ENCODE measurements around the gene ZNF511. TPM values are rescaled to one million over a fixed set of nuclear protein-coding genes. Genes with fewer than 3 reads are reported as not detected.

ZNF511 gene
- total and polyA plus RNA-seq, 2 of the 4 experiments (the other 2 are of a cell fraction) = 13.6 to 32.6 TPM

DNA sequence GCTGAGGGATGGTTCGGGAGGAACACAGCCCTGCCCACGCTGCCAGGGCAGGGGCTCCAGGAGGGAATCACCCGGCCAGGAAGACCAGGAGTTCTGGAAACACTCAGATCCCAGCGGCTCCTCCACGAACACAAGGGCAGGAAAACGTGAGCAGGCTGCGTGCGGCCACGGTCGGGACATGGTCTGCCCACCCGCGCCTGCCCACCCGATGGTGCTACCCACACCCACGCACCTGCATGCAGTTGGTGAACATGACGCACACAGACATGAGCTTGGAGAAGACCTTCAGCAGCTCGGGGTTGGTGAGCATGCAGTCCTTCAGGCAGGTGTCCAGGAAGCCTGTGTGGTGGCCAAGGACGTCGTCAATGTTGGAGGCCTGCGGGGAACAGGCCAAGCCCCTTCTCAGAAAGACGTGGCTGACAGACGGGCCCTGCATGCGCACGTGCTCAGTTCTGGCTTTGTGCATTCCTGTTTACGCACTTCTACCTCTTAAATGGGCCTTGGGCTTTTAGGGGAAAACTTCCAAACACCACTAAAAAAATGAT lies 25.8 kb upstream of the ZNF511 start:
- H2AK5ac ChIP-seq (ENCODE audit: low read depth, low read length) = no peak overlapping the region
- POLR2A ChIA-PET (ENCODE audit: unreplicated experiment) = no interaction called here
- H3K14ac ChIP-seq (replicated peaks; ENCODE audit: low read depth, low read length) = no peak overlapping the region
- peaks cover 7% of the 10 kb centered on the region for H3K4me1 ChIP-seq (ENCODE audit: control insufficient read depth, insufficient read depth, low read length)
- H3K9me3 ChIP-seq (ENCODE audit: control insufficient read depth, insufficient read depth, low read length) = no peaks in the 10 kb centered on the region
- intact Hi-C loops (cut with micrococcal nuclease) (no loop called here), dilution Hi-C loops (cut with HindIII; ENCODE audit: low sequenced_read_pairs, unreplicated experiment) (no loop called here), in situ Hi-C loops (cut with MboI; ENCODE audit: low sequenced_read_pairs) (no loop called here)
- no peak for DNase-seq
- no peak overlapping the region for H3K9ac ChIP-seq (ENCODE audit: low read depth, low read length)
- H4K8ac ChIP-seq (ENCODE audit: low read depth in 2 of 2, low read length in 2 of 2) = no peak overlapping the region
- CTCF ChIA-PET = no interaction called here
- H3K27me3 ChIP-seq (ENCODE audit: control insufficient read depth, insufficient read depth, low read length) = no peaks in the 10 kb centered on the region
- no peak overlapping the region for H2BK120ac ChIP-seq (ENCODE audit: low read depth, low read length)
- H3K23ac ChIP-seq (ENCODE audit: low read depth, low read length) = no peak overlapping the region
- no peak overlapping the region for H3K18ac ChIP-seq (ENCODE audit: low read depth, low read length)
- peak overlapping the region; percentile 1 for H2AK9ac ChIP-seq (replicated peaks; ENCODE audit: low read depth, low read length, poor library complexity)
- peaks cover 68% of the 10 kb centered on the region for H3K36me3 ChIP-seq (ENCODE audit: control insufficient read depth, insufficient read depth, low read length)
- ATAC-seq (ENCODE audit: low read depth) = no peak
- H4K91ac ChIP-seq (ENCODE audit: insufficient read depth, low read depth, low read length) = no peak overlapping the region
- peaks cover 3 to 12% of the 10 kb centered on the region in 2 experiments; a peak in 3 of 4 replicates for H3K79me1 ChIP-seq (ENCODE audit: low read depth in 1 of 2, low read length in 2 of 2)
- H2BK20ac ChIP-seq (ENCODE audit: low read depth, low read length) = no peak overlapping the region
- TF ChIP-seq POLR2A (IDR thresholded peaks at IDR 0.05; ENCODE audit: low read depth, low read length) = no peak
- TF ChIP-seq BHLHE40 (IDR thresholded peaks at IDR 0.05; ENCODE audit: low read depth, low read length) = no peak
- TF ChIP-seq RCOR1 (IDR thresholded peaks at IDR 0.05; ENCODE audit: insufficient replicate concordance, low read length) = no peak
- TF ChIP-seq RAD21 (IDR thresholded peaks at IDR 0.05; ENCODE audit: low read length) = no peak
- TF ChIP-seq RFX5 (IDR thresholded peaks at IDR 0.05; ENCODE audit: low read depth, low read length) = no peak
- TF ChIP-seq SMC3 (IDR thresholded peaks at IDR 0.05; ENCODE audit: low read depth, low read length) = no peak
- no peak for TF ChIP-seq NFE2L2 (IDR thresholded peaks at IDR 0.05; ENCODE audit: low read depth, low read length)
- TF ChIP-seq FOS (IDR thresholded peaks at IDR 0.05; ENCODE audit: low read depth, low read length) = no peak
- TF ChIP-seq, protein P1, sequence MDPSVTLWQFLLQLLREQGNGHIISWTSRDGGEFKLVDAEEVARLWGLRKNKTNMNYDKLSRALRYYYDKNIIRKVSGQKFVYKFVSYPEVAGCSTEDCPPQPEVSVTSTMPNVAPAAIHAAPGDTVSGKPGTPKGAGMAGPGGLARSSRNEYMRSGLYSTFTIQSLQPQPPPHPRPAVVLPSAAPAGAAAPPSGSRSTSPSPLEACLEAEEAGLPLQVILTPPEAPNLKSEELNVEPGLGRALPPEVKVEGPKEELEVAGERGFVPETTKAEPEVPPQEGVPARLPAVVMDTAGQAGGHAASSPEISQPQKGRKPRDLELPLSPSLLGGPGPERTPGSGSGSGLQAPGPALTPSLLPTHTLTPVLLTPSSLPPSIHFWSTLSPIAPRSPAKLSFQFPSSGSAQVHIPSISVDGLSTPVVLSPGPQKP (IDR thresholded peaks at IDR 0.05; ENCODE audit: borderline replicate concordance, low read depth, low read length) = no peak
- TF ChIP-seq, protein P2, sequence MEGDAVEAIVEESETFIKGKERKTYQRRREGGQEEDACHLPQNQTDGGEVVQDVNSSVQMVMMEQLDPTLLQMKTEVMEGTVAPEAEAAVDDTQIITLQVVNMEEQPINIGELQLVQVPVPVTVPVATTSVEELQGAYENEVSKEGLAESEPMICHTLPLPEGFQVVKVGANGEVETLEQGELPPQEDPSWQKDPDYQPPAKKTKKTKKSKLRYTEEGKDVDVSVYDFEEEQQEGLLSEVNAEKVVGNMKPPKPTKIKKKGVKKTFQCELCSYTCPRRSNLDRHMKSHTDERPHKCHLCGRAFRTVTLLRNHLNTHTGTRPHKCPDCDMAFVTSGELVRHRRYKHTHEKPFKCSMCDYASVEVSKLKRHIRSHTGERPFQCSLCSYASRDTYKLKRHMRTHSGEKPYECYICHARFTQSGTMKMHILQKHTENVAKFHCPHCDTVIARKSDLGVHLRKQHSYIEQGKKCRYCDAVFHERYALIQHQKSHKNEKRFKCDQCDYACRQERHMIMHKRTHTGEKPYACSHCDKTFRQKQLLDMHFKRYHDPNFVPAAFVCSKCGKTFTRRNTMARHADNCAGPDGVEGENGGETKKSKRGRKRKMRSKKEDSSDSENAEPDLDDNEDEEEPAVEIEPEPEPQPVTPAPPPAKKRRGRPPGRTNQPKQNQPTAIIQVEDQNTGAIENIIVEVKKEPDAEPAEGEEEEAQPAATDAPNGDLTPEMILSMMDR (conservative IDR thresholded peaks at IDR 0.05; ENCODE audit: low read depth, low read length) = no peak
- TF ChIP-seq CEBPB (IDR thresholded peaks at IDR 0.05; ENCODE audit: low read depth, low read length) = no peak
- TF ChIP-seq CHD1 (IDR thresholded peaks at IDR 0.05; ENCODE audit: low read depth, low read length) = no peak
- no peak for TF ChIP-seq MXI1 (IDR thresholded peaks at IDR 0.05; ENCODE audit: borderline replicate concordance, low read depth, low read length)
- TF ChIP-seq, protein P3, sequence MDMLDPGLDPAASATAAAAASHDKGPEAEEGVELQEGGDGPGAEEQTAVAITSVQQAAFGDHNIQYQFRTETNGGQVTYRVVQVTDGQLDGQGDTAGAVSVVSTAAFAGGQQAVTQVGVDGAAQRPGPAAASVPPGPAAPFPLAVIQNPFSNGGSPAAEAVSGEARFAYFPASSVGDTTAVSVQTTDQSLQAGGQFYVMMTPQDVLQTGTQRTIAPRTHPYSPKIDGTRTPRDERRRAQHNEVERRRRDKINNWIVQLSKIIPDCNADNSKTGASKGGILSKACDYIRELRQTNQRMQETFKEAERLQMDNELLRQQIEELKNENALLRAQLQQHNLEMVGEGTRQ (IDR thresholded peaks at IDR 0.05; ENCODE audit: low read depth, low read length) = no peak
- no peak for TF ChIP-seq MAFK (IDR thresholded peaks at IDR 0.05; ENCODE audit: low read depth, low read length)
- BruUV-seq (replicated peaks) = no TSS peak
- H2BK15ac ChIP-seq (ENCODE audit: low read depth, low read length) = no peak overlapping the region
- H3K9me1 ChIP-seq (ENCODE audit: insufficient read depth, low read length) = 0 out of 2 replicates have a peak, but pooled peaks cover 4% of the 10 kb centered on the region
- H4K20me1 ChIP-seq (ENCODE audit: insufficient read depth, low read length) = peaks cover 7% of the 10 kb centered on the region; the same call in 1 of the 2 replicates
- H3K4me3 ChIP-seq (ENCODE audit: insufficient read depth, low read depth, low read length) = no peak overlapping the region
- no peak overlapping the region for H3K56ac ChIP-seq (ENCODE audit: extremely low read depth, insufficient read depth, low read length)
- H2BK5ac ChIP-seq (ENCODE audit: low read depth, low read length, poor library complexity, severe bottlenecking) = no peak overlapping the region
- no peak overlapping the region for H3K4me2 ChIP-seq (ENCODE audit: low read depth, low read length)
- H2AFZ ChIP-seq (replicated peaks; ENCODE audit: low read length, poor library complexity) = no peak overlapping the region
- 90% methylated on average over 15 of the region's 24 CpGs; no CpG with 5 or more reads in 1 of the 2 experiments for WGBS, 2 experiments (ENCODE audit: extremely low coverage in 2 of 2, insufficient read length in 1 of 2)
- no peak overlapping the region for H3K27ac ChIP-seq (ENCODE audit: insufficient read depth, low read length)
- no peak overlapping the region for H3K4ac ChIP-seq (ENCODE audit: low read depth, low read length)
- no peak overlapping the region for H4K5ac ChIP-seq (ENCODE audit: low read depth, low read length)
